SIG-M5 treated with dmso at 0.1 percent for 504 hours (cell line): ENCODE results near the gene PLIN3.
"Not testable (repeated sequence)": the region's sequence is repeated elsewhere in the genome, so short reads cannot be mapped to it uniquely, and the experiment has no call there.

ENCODE experiments used
- DNase-seq: peaks from one replicate; lab custom pipeline; 2025; ENCODE audit not compliant: unreplicated experiment; lab: John Stamatoyannopoulos, UW

Gene PLIN3

DNA sequence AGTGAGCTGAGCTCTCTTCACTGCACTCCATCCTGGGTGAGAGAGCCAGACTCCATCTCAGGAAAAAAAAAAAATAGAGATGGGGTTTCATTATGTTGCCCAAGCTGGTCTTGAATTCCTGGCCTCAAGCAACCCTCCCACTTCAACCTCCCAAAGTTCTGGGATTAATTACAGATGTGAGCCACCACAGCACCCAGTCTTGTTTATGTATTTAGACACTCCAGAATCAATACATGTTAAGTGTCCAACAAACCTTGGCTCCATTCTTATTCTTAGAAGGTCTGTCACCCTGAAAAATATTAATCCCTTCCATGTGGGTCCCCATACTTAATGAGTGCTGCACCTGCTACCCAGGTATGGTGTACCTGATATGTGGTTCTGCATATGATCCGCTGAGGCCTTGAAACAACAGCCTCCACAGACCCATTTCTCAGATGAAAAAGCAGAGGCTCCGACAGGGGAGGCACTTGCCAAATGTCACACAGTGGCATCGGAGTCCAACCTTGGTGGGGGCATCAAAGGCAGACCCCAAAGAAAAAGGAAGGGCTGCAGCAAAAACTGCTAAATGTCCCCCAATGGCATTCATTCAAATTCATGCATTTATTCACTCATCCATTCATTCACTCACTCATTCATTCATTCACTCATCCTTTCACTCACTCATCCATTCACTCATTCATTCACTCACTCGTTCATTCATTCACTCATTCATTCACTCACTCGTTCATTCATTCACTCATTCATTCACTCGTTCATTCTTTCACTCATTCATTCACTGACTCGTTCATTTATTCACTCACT, 52.6 kb downstream of the PLIN3 start:
- no peak for DNase-seq

GRCh38 chr19:4811328-4812131, 55.9 kb downstream of the PLIN3 start:
- DNase-seq, result peak; percentile 28

DNA sequence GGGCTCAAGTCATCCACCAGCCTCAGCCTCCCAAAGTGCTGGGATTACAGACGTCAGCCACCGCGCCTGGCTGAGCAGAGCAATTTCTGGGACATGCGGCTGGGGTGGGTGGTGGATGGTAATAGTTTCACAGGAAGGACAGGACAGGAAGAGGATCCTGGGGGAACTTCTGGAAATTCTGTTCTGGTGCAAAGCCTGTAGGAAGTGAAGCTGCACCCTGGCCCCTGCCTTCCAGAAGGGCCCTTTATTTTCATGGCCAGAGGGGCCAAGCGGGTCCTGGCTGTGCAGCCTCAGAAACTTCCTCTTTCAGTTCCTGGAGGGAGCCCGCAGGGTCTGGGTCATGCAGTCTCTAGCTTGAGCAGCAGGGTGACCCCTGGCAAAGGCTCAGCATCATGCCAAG, 60.3 kb downstream of the PLIN3 start:
- DNase-seq, result peak; percentile 68

- no peak for DNase-seq
Measured at GRCh38 chr19:4806384-4806783, 61.1 kb downstream of the PLIN3 start.

DNA sequence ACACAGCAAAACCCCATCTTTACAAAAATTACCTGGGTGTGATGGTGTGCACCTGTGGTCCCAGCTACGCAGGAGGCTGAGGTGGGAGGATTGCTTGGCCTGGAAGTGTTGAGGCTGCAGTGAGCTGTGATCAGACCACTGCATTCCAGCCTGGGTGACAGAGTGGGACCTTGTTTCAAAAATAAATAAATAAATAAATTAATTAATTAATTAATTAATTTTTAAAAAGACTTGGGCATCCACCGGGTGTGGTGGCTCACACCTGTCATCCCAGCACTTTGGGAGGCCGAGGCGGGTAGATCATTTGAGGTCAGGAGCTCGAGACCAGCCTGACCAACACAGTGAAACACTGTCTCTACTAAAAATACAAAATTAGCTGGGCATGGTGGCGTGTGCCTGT, 62.3 kb downstream of the PLIN3 start:
- not testable (repeated sequence) for DNase-seq

GRCh38 chr19:4803736-4804695, 63.5 kb downstream of the PLIN3 start:
- peak; percentile 34 for DNase-seq

DNA sequence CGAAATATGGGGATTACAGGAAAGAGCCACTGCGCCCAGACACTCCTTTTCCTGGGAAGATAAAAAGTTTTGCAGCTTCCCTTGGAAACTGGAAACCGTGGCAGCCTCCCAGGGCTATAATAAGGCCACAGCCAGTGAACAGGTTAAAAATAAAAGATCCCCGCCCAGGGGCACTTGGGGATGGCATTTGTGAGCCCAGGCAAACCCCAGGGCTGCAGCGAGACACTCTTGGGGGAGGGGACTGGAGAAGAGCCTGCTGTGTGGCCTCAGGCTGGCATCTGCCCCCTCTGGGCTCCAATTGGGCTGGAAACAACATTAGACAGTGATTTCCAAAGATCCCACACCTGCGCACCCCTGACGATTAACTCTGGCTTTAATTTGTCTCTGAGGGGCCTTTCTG, 64.8 kb downstream of the PLIN3 start:
- DNase-seq, result no peak

DNA sequence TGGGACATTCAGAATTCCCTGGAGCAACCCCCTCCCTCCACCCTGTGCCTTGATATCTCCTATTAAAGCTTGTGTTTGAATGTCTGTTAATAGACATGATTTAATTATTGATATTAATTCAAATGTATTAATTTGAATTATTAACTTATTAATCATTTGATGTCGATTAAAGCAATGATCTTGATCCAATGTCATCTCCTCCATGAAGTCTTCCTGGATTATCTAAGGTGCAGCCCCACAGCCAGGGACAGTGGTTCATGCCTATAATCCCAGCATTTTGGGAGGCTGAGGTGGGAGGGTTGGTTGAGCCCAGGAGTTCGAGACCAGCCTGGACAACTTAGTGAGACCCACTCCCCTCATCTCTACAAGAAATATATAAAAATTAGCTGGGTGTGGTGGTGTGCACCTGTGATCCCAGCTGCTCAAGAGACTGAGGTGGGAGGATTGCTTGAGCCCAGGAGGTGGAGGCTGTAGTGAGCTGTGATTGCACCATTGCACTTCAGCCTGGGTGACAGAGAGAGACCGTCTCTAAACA, 66.3 kb downstream of the PLIN3 start:
- no peak for DNase-seq

- DNase-seq, result peak; percentile 40
Measured at GRCh38 chr19:4800591-4801081, 66.8 kb downstream of the PLIN3 start.

GRCh38 chr19:4795400-4795799, 72.1 kb downstream of the PLIN3 start:
- DNase-seq, result no peak

- DNase-seq, result no peak
Measured at GRCh38 chr19:4794971-4795370, 72.5 kb downstream of the PLIN3 start.

DNA sequence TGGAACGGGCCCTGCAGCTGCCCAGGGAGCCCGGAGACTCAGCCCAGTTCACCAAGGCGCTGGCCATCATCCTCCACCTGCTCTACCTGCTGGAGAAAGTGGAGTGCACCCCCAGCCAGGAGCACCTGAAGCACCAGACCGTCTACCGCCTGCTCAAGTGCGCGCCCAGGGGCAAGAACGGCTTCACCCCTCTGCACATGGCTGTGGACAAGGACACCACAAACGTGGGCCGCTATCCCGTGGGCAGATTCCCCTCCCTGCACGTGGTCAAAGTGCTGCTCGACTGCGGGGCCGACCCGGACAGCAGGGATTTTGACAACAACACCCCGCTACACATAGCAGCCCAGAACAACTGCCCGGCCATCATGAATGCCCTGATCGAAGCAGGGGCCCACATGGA, 74.2 kb downstream of the PLIN3 start:
- not testable (repeated sequence) for DNase-seq

GRCh38 chr19:4792866-4793195, 74.6 kb downstream of the PLIN3 start:
- DNase-seq, result not testable (repeated sequence)

GRCh38 chr19:4792019-4792865, 75.2 kb downstream of the PLIN3 start:
- DNase-seq, result not testable (repeated sequence)

DNA sequence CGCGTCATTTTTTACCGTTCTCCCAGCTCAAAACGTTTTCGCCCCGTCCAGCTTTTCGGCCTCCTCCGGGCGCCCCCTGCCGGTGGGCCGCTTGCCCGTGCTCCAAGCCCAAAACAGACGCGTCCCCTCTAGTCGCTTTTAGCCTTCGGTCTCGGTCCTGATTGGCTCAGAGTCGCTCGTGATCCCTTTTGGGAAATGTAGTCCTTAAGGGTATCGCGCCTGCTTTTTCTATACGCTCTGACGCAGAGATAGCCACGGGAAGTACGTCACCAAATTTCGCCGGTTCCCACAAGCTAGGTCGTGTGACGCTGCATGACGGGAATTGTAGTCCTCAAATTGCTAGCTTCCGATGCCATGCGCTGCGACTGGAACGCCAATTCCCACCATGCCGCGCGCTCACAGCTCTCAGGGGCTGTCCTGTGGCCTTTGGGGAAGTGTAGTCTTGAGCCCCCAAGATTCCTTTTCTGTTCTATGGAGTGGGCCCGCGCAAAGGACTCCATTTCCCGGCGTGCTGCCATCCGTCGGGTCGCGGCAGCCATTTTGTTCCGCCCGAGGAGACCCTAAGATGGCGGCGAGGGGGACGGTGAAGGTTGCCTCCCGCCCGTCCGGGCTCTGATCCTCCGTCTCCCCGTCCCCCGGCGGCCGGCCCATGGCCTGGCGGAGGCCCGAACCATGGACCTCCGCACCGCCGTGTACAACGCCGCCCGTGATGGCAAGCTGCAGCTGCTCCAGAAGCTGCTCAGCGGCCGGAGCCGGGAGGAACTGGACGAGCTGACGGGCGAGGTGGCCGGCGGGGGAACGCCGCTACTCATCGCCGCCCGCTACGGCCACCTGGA, 76.1 kb downstream of the PLIN3 start, which contains the start of gene FEM1A:
Gene FEM1A, plus strand, starts transcription at position 552 of the 836 bp plus-strand sequence. Its CDS starts 121 bp downstream, at position 673.
- peak; percentile 100 for DNase-seq
